HG03097 (cell line): ENCODE measurements around the gene HSD3B7.
A peak's percentile ranks its signal among the peaks of the same experiment; 100 is the strongest.
"Not testable (repeated sequence)": the region's sequence is repeated elsewhere in the genome, so short reads cannot be mapped to it uniquely, and the experiment has no call there.

Source experiments
- ATAC-seq: cut with Tn5 transposase; IDR thresholded peaks from one replicate; pipeline ENCODE4 v1.9.1; 2021; ENCODE audit not compliant: unreplicated experiment, low FRiP score

The HSD3B7 gene

GRCh38 chr16:30984669-30985400 is at the start of gene HSD3B7:
TSS of gene HSD3B7 (plus strand) at chr16:30985207. CDS start at chr16:30985659, 452 bp downstream.
- no peak for ATAC-seq

GRCh38 chr16:30937692-30938091 is 47.3 kb upstream of the HSD3B7 start:
- ATAC-seq, result no peak

- ATAC-seq, result not testable (repeated sequence)
Observed at GRCh38 chr16:30939571-30939970, 45.4 kb upstream of the HSD3B7 start.

- peak; percentile 64 for ATAC-seq
Observed at GRCh38 chr16:30941600-30942425, 43.2 kb upstream of the HSD3B7 start.

- no peak for ATAC-seq
Observed at GRCh38 chr16:30942426-30942806, 42.6 kb upstream of the HSD3B7 start.

GRCh38 chr16:30944352-30944751 is 40.7 kb upstream of the HSD3B7 start:
- ATAC-seq, result no peak

- ATAC-seq, result no peak
Observed at GRCh38 chr16:30946671-30947540, 38.1 kb upstream of the HSD3B7 start.

GRCh38 chr16:30947541-30947858 is 37.5 kb upstream of the HSD3B7 start:
- ATAC-seq, result no peak

- ATAC-seq, result no peak
Observed at GRCh38 chr16:30947859-30948666, 36.9 kb upstream of the HSD3B7 start.

GRCh38 chr16:30948667-30949649 is 36.0 kb upstream of the HSD3B7 start, which contains the start of gene ORAI3:
TSS of gene ORAI3 (plus strand) at chr16:30949068. CDS start at chr16:30949290, 222 bp downstream.
- ATAC-seq, result peak; percentile 47

GRCh38 chr16:30949650-30950515 is 35.1 kb upstream of the HSD3B7 start:
- no peak for ATAC-seq

- no peak for ATAC-seq
Observed at GRCh38 chr16:30950516-30951065, 34.4 kb upstream of the HSD3B7 start.

- no peak for ATAC-seq
Observed at GRCh38 chr16:30951193-30951592, 33.8 kb upstream of the HSD3B7 start.

- no peak for ATAC-seq
Observed at GRCh38 chr16:30951750-30952149, 33.3 kb upstream of the HSD3B7 start.

GRCh38 chr16:30953111-30953510 is 31.9 kb upstream of the HSD3B7 start:
- ATAC-seq, result no peak

GRCh38 chr16:30953511-30954124 is 31.4 kb upstream of the HSD3B7 start:
- ATAC-seq, result no peak

GRCh38 chr16:30954993-30955392 is 30.0 kb upstream of the HSD3B7 start:
- ATAC-seq, result no peak
